Hepatocyte (in vitro differentiated cells): ENCODE results near the gene MAGEA9.

Source experiments
- EZH2 ChIP-seq: fragments of 200-600 bp; sonication (generic); IDR thresholded peaks from 2 replicates; pipeline ENCODE4 v1.6.1; 2016; ENCODE audit warnings: antibody characterized with exemption, mild to moderate bottlenecking, borderline replicate concordance
- EZH2phosphoT487 ChIP-seq: fragments of 200-600 bp; sonication (generic); IDR thresholded peaks from one replicate; pipeline ENCODE4 v1.6.1; 2018; ENCODE audit warnings: antibody characterized with exemption, mild to moderate bottlenecking, low read depth, moderate library complexity; ENCODE audit not compliant: unreplicated experiment, severe bottlenecking
- TF ChIP-seq, protein P1 (sequence below): fragments of 200-600 bp; sonication (generic); IDR thresholded peaks from 2 replicates; pipeline ENCODE4 v1.5.1; 2016; ENCODE audit warnings: antibody characterized with exemption, mild to moderate bottlenecking; ENCODE audit not compliant: poor library complexity

DNA sequence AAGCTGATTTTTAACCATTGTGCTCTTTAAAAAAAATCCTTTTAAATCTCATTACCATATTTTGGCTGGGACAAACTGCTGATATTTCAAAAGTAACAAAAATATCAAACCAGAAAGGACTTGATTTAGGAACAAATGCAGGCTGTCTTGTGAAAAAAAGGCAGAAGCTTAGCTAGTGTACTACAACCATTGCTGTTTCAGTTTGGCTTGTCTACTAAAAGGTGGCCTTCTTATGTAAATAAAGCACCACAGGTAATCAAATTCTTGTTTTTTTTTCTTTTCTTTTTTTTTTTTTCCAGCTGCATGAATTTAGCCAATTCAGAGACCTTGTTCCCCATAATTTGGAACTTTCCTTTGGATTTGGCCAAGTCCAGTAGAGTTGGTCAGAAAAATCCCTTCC lies 55.4 kb downstream of the MAGEA9 start:
- TF ChIP-seq, protein P1, sequence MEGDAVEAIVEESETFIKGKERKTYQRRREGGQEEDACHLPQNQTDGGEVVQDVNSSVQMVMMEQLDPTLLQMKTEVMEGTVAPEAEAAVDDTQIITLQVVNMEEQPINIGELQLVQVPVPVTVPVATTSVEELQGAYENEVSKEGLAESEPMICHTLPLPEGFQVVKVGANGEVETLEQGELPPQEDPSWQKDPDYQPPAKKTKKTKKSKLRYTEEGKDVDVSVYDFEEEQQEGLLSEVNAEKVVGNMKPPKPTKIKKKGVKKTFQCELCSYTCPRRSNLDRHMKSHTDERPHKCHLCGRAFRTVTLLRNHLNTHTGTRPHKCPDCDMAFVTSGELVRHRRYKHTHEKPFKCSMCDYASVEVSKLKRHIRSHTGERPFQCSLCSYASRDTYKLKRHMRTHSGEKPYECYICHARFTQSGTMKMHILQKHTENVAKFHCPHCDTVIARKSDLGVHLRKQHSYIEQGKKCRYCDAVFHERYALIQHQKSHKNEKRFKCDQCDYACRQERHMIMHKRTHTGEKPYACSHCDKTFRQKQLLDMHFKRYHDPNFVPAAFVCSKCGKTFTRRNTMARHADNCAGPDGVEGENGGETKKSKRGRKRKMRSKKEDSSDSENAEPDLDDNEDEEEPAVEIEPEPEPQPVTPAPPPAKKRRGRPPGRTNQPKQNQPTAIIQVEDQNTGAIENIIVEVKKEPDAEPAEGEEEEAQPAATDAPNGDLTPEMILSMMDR, result no peak
- TF ChIP-seq EZH2, result no peak
- TF ChIP-seq EZH2phosphoT487, result no peak
